Activated naive CD8-positive, alpha-beta T cell treated with anti-CD3 and anti-CD28 coated beads, Interleukin-2, amount 50 U/mL, for 24 hours (primary cell): ENCODE measurements around the gene ELP1.
"Not testable (repeated sequence)": the region's sequence is repeated elsewhere in the genome, so short reads cannot be mapped to it uniquely, and the experiment has no call there.

Experiments used
- ATAC-seq: fragments of 150-1000 bp; cut with Tn5 transposase; one replicate; pipeline ENCODE4 v1.10.0; 2021
- DNase-seq: peaks from one replicate; pipeline ENCODE4 v3.0.0; 2021
- H3K27ac Mint-ChIP-seq: one replicate; pipeline ENCODE4 v1.8.0; 2021; ENCODE audit warnings: mild to moderate bottlenecking, mixed read lengths
- H3K27me3 Mint-ChIP-seq: one replicate; pipeline ENCODE4 v1.8.0; 2021; ENCODE audit warnings: mixed read lengths
- H3K36me3 Mint-ChIP-seq: one replicate; pipeline ENCODE4 v1.8.0; 2021; ENCODE audit warnings: low read depth, mixed read lengths
- H3K4me1 Mint-ChIP-seq: one replicate; pipeline ENCODE4 v1.8.0; 2021; ENCODE audit warnings: mixed read lengths
- H3K4me3 Mint-ChIP-seq: one replicate; pipeline ENCODE4 v1.8.0; 2021; ENCODE audit warnings: mild to moderate bottlenecking, moderate library complexity, mixed read lengths
- H3K9me3 Mint-ChIP-seq: one replicate; pipeline ENCODE4 v1.8.0; 2021; ENCODE audit warnings: mixed read lengths

The ELP1 gene

DNA sequence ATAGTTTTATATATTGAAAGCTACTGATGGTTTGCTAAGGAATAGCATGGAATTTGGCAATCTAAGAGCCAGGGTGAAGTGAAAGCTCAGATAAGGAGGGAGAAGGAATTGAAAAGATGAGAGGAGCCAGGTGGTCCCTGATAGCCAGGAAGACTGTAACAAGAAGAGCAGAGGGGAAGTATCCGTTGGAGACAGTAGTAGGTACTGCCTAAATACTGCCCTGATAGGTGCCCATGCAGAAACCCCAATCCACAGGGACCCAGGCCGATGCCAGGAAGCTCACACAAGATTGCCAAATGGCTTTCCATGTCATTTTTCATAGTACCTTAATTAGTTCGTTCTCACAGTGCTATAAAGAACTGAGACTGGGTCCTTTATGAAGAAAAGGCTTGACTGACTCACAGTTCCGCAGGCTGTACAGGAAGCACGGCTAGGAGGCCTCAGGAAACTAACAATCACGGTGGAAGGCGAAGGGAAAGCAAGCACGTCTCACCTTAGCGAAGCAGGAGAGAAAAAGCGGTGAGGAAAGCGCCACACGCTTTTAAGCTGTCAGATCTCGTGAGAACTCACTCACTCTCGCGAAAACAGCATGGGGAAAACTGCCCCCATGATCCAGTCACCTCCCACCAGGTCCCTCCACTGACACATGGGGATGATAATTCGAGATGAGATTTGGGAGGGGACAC lies 91.2 kb downstream of the ELP1 start:
- no peaks in the 10 kb centered on the region for H3K36me3 Mint-ChIP-seq
- peak overlapping the region; percentile 66 for H3K27ac Mint-ChIP-seq
- peaks cover 9% of the 10 kb centered on the region for H3K4me1 Mint-ChIP-seq

DNA sequence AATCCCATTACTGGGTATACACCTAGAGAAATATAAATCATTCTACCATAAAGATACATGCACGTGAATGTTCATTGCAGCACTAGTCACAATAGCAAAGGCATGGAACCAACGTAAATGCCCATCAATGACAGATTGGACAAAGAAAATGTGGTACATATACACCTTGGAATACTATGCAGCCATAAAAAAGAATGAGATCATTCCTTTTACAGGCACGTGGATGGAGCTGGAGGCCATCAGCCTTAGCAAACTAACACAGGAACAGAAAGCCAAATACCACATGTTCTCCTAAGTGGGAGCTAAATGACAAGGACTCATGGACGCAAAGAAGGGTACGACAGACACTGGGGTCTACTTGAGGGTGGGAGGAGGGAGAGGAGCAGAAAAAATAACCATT lies 94.4 kb downstream of the ELP1 start:
- H3K9me3 Mint-ChIP-seq, H3K4me3 Mint-ChIP-seq, H3K27ac Mint-ChIP-seq, H3K36me3 Mint-ChIP-seq, DNase-seq, ATAC-seq, H3K27me3 Mint-ChIP-seq: not testable (repeated sequence)
- H3K4me1 Mint-ChIP-seq: peaks cover 17% of the 10 kb centered on the region

More for the DNA sequence above, 91.2 kb downstream of the ELP1 start:
- H3K27me3 Mint-ChIP-seq: peaks cover 4% of the 10 kb centered on the region
- ATAC-seq (no peak), DNase-seq (peak; percentile 12)
- H3K4me3 Mint-ChIP-seq: peak overlapping the region; percentile 57
- H3K9me3 Mint-ChIP-seq: no peaks in the 10 kb centered on the region

DNA sequence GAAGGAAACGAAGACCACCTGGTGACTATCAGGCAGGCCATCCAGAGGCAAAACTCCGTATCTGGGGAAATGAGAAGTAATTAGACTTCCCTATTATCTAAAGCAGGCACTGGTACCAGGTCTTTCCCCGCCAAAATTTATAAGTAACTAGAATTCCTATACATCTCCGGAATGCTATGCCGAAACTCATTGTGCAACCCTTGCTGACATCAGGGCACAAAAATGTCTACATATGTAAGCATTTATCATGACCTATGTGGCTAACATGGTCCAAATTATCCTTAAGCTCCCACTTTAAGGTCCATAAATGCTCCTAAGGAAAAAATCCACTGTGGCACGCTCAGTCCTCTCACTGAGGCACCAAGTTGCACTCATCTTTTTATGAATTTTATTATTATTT lies 95.9 kb downstream of the ELP1 start:
- no peak for DNase-seq
- no peak for ATAC-seq
- H3K9me3 Mint-ChIP-seq: no peaks in the 10 kb centered on the region
- no peaks in the 10 kb centered on the region for H3K36me3 Mint-ChIP-seq
- H3K4me3 Mint-ChIP-seq: no peak overlapping the region
- H3K27ac Mint-ChIP-seq: no peak overlapping the region
- H3K4me1 Mint-ChIP-seq: peaks cover 14% of the 10 kb centered on the region
- H3K27me3 Mint-ChIP-seq: peaks cover 3% of the 10 kb centered on the region

DNA sequence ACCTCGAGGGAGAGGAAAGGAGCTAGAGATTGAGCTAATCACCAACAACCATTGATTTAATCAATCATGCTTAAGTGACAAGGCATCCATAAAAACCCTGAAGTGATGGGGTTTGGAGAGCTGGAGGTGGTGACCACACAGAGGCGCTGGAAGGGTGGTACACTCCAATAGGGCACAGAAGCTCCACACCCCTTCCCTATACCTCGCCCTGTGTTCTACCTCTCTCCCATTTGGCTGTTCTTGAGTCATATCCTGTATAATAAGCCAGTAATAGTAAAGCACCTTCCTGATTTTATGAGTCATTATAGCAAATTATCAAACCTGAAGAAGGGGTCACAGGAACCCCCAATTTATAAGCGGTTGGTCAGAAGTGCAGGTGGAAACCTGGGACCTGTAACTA lies 96.4 kb downstream of the ELP1 start:
- Mint-ChIP-seq H3K36me3 (no peaks in the 10 kb centered on the region), H3K27ac (no peak overlapping the region), H3K4me3 (no peak overlapping the region), H3K9me3 (no peaks in the 10 kb centered on the region), H3K4me1 (peaks cover 10% of the 10 kb centered on the region), H3K27me3 (peaks cover 2% of the 10 kb centered on the region)
- DNase-seq (no peak), ATAC-seq (peak; percentile 33)

DNA sequence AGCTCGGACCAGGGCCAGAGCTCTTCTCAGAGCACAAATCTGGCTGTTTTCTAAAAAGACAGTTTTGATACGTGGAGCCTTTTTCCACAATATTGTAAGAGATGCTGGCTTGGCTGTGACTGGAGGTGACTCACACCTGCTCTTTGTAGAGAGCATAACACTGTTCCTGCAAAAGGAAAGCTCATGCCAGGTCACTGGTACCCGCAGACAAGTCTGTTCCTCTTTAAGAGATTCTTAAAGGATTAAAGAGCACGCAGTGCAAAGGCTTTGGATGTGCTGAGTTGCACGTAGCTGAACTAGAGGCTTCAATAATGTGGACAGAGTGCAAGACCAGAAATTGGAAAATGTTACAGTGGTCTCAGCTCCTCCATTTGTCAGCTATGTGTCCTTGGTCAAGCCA lies 97.1 kb downstream of the ELP1 start:
- ATAC-seq: no peak
- H3K36me3 Mint-ChIP-seq: no peaks in the 10 kb centered on the region
- H3K27me3 Mint-ChIP-seq: peaks cover 2% of the 10 kb centered on the region
- H3K27ac Mint-ChIP-seq: no peak overlapping the region
- DNase-seq: no peak
- H3K9me3 Mint-ChIP-seq: no peaks in the 10 kb centered on the region
- no peak overlapping the region for H3K4me3 Mint-ChIP-seq
- H3K4me1 Mint-ChIP-seq: peaks cover 8% of the 10 kb centered on the region

DNA sequence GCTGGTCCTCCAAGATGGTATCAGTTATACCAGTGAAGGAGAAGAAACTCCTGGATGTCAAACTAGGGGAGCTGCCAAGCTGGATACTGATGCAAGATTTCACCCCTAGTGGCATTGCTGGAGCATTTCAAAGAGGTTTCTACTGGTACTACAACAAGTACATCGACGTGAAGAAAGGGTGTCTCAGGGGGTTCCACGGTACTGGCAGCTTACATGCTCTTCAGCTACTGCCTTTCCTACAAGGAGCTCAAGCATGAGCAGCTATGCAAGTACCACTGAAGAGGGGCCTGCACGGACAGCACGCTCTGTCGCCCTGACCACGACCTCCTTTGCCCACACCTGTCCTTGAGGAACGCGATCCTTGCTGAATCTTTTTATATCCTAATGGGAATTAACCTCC lies 97.6 kb downstream of the ELP1 start:
- Mint-ChIP-seq H3K27ac (no peak overlapping the region), H3K4me1 (peaks cover 8% of the 10 kb centered on the region), H3K36me3 (no peaks in the 10 kb centered on the region), H3K4me3 (no peak overlapping the region), H3K9me3 (no peaks in the 10 kb centered on the region), H3K27me3 (peaks cover 2% of the 10 kb centered on the region)
- DNase-seq: no peak
- ATAC-seq: no peak

DNA sequence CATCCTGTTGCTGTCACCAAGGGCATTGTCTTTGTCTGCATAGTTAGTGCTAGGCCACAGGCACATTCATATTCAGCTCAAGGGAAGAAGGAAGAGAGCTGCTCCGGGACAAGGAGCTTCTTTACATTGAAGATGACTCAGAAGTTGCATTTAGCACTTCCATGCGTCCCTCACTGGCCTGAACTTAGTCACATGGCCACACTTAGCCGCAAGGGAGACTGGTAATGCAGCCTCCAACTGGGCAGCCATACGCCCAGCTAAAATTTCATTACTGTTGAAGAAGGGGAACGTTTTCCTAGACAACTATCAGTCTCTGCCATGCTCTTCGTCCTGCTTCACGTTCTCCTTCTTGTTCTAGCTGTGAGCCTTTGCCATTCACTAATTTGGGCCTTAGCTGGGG lies 98.1 kb downstream of the ELP1 start:
- no peak overlapping the region for H3K4me3 Mint-ChIP-seq
- no peak for ATAC-seq
- peaks cover 8% of the 10 kb centered on the region for H3K4me1 Mint-ChIP-seq
- no peaks in the 10 kb centered on the region for H3K9me3 Mint-ChIP-seq
- H3K27ac Mint-ChIP-seq: no peak overlapping the region
- H3K27me3 Mint-ChIP-seq: peaks cover 2% of the 10 kb centered on the region
- no peaks in the 10 kb centered on the region for H3K36me3 Mint-ChIP-seq
- no peak for DNase-seq

DNA sequence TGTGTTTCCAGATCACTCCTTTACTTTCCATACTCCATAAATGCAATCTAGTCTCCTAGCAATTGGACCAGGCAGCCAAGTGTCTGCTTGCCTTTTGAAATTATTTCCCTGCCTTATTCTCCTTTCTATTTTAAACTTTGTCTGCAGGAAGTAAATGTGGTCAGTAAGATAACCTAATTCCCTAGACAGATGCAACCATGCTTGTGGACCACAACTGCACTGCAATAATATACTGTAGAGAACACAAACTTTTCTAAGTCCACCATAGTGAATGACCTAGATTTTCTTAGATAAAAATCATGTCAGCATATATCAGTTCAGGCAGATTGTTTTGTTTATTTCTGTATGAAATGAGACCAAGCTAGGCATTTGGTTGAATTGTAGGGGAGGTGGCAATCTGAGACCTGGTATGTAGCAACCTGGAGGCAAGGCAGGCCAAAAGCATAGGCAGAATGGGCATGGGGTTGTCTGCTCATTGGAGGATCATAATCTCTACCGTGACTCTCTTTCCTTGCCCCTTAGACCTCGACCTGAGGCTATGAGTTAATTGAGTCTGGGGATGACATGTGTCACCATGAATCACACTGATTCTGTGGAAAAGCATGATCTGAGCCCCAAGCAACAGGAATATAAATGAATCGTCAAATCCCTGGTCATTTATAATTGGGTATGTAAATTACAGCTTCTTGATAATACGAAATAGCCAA lies 98.8 kb downstream of the ELP1 start:
- H3K27me3 Mint-ChIP-seq: peaks cover 2% of the 10 kb centered on the region
- no peaks in the 10 kb centered on the region for H3K36me3 Mint-ChIP-seq
- no peaks in the 10 kb centered on the region for H3K9me3 Mint-ChIP-seq
- no peak overlapping the region for H3K27ac Mint-ChIP-seq
- DNase-seq (no peak), ATAC-seq (no peak)
- no peak overlapping the region for H3K4me3 Mint-ChIP-seq
- peaks cover 12% of the 10 kb centered on the region for H3K4me1 Mint-ChIP-seq

DNA sequence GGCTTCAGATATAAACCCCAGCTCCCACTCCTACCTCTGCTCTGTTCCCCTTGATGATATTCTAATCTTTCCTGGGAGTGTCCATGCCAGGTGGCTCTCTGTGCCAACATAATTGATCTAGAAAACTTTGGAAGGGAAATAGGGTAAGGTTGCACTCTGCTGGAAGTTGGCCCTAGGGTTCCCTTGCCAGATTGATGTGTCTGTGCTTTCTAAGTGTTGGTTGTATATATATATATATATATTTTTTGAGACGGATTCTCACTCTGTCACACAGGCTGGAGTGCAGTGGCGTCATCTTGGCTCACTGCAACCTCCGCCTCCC lies 101.8 kb downstream of the ELP1 start:
- H3K4me3 Mint-ChIP-seq: no peak overlapping the region
- H3K27me3 Mint-ChIP-seq: peaks cover 10% of the 10 kb centered on the region

DNA sequence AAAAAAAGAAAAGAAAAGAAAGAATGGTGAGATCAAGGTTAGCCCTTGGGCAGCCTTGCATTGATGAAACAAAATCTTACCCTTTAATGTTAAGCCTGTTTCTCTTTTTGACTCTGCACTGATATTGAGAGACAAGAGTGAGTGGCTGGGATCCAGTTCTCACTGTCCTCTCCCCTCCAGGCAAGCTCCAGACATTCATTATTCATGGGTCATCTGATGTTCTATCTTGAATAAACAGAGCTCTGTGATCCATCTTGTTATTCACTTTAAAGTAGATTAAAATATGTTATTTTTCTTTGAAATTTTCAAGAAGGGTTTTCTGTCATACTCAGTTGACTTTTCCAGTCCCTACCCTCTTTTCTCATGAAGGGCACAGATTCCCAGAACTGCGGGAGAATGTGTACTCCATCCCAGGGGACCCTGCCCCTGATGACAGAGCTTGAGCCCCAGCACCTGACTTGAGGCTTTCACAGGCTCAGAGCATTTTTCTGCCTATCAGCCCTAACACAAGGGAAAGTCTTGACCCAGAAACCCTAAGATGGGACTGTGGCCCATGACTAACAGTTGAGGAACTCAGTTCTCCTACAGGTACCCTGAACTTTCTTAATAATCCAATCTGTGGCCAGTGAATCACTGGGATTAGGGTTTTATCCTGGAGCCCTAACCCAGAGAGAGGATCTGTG lies 102.3 kb downstream of the ELP1 start:
- Mint-ChIP-seq H3K4me3 (no peak overlapping the region), H3K4me1 (peaks cover 12% of the 10 kb centered on the region), H3K9me3 (no peaks in the 10 kb centered on the region), H3K27ac (no peak overlapping the region), H3K36me3 (no peaks in the 10 kb centered on the region), H3K27me3 (peaks cover 10% of the 10 kb centered on the region)
- no peak for DNase-seq
- ATAC-seq: no peak

More for the DNA sequence above, 101.8 kb downstream of the ELP1 start:
- Mint-ChIP-seq H3K9me3 (no peaks in the 10 kb centered on the region), H3K4me1 (peaks cover 12% of the 10 kb centered on the region), H3K36me3 (no peaks in the 10 kb centered on the region), H3K27ac (no peak overlapping the region)
- DNase-seq (no peak), ATAC-seq (no peak)

DNA sequence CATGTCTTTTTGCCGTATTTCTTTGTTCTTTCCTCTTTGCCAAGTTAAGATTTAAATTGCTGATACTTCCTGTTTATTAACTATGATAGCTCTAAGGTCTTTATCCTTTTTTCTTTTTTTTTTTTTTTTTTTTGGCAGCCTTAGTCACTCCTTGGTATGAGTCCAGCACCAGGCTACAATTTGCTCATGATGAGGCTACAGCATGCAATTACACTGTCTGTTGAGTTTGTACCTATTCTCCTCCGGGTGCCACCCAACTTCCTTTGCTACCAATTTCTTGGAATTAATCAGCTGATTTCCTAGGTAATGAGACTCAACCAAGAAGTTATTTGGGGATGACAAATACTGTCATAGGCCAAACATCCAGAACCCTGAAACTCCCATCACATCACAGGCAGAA lies 103.7 kb downstream of the ELP1 start:
- Mint-ChIP-seq H3K27ac (no peak overlapping the region), H3K4me3 (no peak overlapping the region), H3K9me3 (no peaks in the 10 kb centered on the region), H3K4me1 (peaks cover 10% of the 10 kb centered on the region), H3K27me3 (peaks cover 10% of the 10 kb centered on the region), H3K36me3 (no peaks in the 10 kb centered on the region)
- DNase-seq (no peak), ATAC-seq (no peak)

DNA sequence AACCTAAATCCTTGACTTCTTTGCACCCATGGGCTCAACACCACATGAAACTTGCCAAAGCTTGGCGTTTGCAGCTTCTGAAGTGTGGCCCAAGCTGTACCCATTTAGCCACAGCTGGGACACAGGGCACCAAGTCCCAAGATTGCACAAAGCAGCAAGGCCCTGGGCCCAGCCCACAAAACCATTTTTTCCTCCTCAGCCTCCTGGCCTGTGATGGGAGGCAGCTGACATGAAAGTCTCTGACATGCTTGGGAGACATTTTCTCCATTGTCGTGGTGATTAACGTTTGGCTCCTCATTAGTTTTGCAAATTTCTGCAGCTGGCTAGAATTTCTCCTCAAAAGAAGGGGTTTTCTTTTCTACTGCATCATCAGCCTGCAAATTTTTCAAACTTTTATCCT lies 110.1 kb downstream of the ELP1 start:
- H3K4me3 Mint-ChIP-seq: no peak overlapping the region

More for the DNA sequence above, 110.1 kb downstream of the ELP1 start:
- peaks cover 19% of the 10 kb centered on the region for H3K9me3 Mint-ChIP-seq
- no peaks in the 10 kb centered on the region for H3K36me3 Mint-ChIP-seq
- H3K4me1 Mint-ChIP-seq: no peaks in the 10 kb centered on the region
- H3K27me3 Mint-ChIP-seq: peaks cover 9% of the 10 kb centered on the region
- no peak overlapping the region for H3K27ac Mint-ChIP-seq
- ATAC-seq (no peak), DNase-seq (no peak)
